GM12864 (cell line): ENCODE results near the gene NOX5.

ENCODE experiments used
- DNase-seq: peaks from one replicate; pipeline ENCODE4 v3.0.0-alpha.2; 2011; ENCODE audit warnings: low read depth
- H3K4me3 ChIP-seq: 2 replicates; pipeline ENCODE4 v1.5.1; 2011; ENCODE audit warnings: mild to moderate bottlenecking, low read depth, low read length, control low read depth
- TF ChIP-seq, protein P1 (sequence below): IDR thresholded peaks from 2 replicates; pipeline ENCODE4 v1.5.1; 2011; ENCODE audit warnings: low read depth, mild to moderate bottlenecking, moderate library complexity, low read length, control low read depth, inconsistent platforms; ENCODE audit errors: missing control alignments

The NOX5 gene

DNA sequence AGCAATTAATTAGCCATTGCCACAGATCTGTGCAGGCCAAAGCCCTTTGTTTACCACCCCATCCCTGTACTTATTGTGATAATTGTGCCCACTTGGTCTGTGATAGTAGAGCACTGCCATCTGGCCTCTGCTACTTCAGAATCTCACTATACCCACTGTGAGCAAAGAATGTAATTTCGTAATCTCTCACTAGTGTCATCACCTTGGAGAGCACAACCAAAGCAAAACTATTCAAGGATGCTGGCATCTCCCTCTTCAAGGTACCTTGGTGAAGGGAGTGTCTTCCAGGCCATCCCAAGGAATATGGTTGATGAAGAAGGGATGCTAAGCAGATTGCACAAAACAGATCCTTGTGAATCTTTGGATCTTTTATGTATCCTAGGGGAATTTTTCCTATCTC is 34.7 kb upstream of the NOX5 start:
- TF ChIP-seq, protein P1, sequence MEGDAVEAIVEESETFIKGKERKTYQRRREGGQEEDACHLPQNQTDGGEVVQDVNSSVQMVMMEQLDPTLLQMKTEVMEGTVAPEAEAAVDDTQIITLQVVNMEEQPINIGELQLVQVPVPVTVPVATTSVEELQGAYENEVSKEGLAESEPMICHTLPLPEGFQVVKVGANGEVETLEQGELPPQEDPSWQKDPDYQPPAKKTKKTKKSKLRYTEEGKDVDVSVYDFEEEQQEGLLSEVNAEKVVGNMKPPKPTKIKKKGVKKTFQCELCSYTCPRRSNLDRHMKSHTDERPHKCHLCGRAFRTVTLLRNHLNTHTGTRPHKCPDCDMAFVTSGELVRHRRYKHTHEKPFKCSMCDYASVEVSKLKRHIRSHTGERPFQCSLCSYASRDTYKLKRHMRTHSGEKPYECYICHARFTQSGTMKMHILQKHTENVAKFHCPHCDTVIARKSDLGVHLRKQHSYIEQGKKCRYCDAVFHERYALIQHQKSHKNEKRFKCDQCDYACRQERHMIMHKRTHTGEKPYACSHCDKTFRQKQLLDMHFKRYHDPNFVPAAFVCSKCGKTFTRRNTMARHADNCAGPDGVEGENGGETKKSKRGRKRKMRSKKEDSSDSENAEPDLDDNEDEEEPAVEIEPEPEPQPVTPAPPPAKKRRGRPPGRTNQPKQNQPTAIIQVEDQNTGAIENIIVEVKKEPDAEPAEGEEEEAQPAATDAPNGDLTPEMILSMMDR: no peak
- DNase-seq: no peak

DNA sequence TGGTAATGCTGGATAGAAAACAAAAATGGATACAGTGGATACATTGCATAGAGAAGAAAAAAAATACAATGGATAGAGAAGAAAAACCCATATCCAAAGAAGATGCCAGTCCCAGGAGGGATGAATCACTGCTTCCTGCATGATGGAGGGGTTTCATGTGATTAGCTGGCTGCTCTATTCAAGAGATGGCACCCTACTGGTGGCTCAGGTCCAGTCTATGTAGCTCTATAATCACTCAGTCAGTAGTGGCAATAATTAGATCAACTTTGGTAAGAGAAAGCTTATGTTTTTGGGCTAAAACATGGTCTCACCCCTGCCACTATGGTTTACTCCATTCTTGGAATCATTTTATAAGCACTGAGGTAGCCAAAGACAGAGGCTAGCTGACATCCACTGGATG is 33.7 kb upstream of the NOX5 start:
- TF ChIP-seq, protein P1: no peak
- no peak for DNase-seq
- no peak overlapping the region for H3K4me3 ChIP-seq

More for the DNA sequence above, 34.7 kb upstream of the NOX5 start:
- H3K4me3 ChIP-seq: no peak overlapping the region

DNA sequence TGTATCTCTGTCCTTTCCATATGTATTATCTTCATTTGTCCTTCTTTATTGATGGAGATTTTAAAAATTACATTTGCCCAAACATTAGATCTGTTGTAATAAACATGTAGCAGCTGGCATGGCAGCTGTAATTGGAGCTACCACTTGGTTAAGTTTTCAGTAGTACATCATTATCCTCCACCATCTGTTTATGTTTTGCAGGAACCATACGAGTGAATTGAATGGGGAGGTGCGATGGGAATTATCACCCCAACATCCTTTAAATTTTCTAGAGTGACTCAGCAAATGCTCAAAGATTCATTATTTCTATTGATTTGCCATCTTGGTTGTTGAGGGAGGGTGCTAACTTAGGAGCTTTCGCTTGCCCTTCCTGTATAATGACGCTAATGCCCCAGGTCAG is 32.6 kb upstream of the NOX5 start:
- H3K4me3 ChIP-seq: no peak overlapping the region
- TF ChIP-seq, protein P1: no peak
- no peak for DNase-seq

DNA sequence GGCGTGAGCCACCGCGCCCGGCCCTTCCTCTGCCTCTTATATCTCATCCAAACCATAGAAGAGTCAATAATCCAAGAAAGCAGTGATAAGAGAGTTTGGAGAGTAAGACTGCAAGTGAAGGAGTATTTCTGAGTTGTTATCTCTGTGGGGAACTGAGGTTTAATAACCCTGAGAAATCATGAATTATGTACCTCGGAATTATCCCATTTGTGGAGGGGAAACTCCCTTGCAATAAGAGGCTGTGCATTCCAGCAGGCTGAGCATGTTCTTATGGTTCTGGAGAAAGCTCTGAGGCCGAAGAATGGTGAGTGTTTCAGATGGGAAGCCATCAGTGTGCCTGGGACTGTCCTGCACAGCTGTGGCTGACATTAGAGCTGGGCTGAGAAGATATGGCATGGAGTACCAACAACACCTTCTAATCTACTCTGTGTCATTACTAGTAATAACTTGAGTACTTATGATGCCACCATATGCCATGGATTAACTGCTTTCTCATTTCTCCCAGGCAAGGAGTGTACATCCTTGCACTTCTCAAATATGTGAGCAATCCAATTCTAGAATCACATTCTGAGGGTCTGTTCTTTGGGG is 31.4 kb upstream of the NOX5 start:
- H3K4me3 ChIP-seq: no peak overlapping the region
- TF ChIP-seq, protein P1: no peak
- no peak for DNase-seq

DNA sequence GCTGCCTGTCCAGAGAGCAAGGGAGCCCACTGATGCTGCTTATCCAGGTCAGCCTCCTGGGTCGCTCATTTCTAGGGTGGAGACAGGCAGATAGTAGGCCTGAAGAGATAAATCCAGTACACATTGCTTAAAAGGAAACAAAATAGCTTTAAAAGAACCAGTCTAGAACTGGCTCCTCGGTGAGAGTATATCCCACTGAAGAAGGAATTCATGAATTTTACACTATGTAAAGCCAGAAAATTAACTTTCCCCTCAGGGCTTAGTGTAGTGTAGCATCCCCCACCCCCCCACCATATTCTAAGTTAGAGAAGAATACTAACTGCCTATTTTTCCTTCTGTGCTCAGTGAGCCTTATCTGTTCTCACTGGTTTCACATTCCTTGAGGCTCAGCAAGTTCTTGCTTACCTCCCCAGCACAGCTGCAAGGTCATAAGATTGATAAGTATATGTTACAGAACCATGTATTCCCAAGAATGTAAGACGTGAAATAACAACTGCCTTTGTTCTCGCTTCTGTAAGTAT is 30.5 kb upstream of the NOX5 start:
- no peak for DNase-seq
- H3K4me3 ChIP-seq: no peak overlapping the region
- TF ChIP-seq, protein P1: no peak

DNA sequence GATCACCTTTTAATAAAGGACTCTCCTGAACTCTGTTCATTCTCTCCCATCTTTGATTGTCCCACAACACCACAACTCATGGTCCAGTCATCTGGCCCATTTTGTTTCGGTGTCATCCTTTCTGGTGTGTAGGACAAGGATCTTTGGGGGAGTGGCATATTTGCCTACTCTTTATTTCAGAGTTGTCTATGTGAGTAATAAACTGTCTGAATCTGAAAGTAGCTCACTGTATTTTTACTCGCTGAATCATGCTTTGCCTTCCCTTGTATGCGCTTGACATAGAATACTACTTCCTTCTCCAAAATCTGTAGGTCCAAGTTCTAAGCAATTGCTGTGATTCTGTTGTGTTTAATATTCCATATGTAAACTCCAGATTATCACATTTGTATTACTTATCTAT is 29.9 kb upstream of the NOX5 start:
- H3K4me3 ChIP-seq: no peak overlapping the region
- TF ChIP-seq, protein P1: no peak
- DNase-seq: no peak

DNA sequence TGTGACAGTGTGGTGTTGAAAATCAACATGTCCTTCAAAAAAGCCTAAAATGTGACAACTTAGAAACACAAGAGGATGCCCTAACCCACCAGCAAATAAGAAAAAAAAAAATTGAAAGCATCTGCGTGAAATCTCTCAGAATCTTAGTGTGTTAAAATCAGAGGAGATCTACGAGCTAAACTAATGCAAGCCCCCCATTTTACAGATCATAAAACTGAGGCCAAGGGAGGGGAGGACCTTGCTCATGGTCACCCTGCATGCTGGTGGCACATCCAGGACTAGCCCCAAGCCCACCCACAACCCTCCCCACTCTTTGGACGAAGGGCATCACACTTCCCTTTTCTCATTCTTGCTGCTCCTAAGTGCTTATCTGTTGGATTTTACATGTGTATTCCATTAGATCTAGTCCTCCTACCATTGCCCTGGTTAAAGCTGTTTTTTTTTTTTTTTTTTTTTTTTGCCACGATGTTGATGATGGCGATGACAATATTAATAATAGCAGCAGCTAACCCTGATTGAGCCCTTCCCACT is 29.1 kb upstream of the NOX5 start:
- no peak for DNase-seq
- TF ChIP-seq, protein P1: no peak
- no peak overlapping the region for H3K4me3 ChIP-seq
